Measurements from ENCODE around the gene ADCY9.
"Not testable (repeated sequence)": the region's sequence is repeated elsewhere in the genome, so short reads cannot be mapped to it uniquely, and the experiment has no call there.

The ADCY9 gene

DNA sequence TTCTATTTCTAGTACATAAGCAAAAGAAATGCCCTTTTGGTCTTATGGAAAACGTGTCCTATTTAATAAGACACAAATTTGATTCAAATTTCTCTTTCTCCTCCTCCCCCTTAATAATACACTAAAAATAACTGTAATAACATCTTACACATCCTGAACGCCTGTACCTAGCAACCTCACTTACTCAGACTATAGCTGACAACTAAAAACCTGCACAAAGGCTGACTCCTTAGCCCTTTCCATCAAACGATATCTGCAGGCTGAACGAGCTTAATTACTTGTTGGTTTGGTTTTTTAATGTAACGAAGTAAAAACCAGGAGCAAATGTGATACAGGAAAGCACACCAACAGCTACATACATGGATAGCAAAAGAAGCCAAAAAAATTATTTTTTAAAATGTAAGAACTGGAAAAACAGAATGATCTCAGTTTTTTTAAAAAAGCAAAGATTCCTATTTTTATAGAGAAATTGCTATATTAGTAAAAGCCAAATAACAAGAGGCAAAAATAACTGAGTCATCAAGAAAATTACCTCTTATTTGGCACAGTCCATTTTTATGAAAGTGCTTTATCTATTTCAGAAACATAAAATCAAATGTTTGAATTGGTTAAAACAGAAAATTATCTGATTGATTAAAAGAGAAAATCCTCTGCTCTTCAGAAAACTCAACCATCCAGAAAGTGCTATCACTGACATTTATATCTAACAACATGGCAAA, 23.5 kb downstream of the ADCY9 start:
- DNase-seq = no peak

DNA sequence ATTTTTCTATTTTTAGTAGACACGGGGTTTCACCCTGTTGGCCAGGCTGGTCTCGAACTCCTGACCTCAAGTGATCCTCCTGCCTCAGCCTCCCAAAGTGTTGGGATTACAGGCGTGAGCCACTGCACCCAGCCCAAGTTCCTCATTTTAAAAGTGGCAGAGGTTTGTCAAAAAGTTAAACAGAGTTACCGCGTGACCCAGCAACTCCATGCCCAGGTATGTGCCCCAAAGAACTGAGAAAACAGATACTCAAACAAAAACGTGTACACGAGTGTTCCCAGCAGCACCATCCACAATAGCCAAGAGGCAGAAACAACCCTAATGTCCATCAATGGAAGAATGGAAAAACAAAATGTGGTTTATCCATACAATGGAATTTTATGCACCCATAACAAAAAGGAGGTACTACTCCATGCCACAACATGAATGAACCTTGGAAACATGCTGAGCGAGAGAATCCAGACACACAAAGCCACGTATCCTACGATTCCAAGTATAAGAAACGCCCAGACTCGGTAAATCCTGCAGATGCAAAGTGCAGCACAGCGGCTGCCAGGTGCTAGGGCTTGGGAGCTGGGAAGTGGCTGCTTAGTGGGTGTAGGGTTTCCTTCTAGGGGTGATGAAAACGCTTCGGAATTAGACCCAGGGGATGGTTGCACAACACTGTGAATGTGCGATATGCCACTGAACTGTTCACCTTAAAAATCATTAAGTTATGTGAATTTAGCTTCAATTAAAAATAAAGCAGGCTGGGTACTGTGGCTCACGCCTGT, 24.8 kb downstream of the ADCY9 start:
- no peak for DNase-seq

DNA sequence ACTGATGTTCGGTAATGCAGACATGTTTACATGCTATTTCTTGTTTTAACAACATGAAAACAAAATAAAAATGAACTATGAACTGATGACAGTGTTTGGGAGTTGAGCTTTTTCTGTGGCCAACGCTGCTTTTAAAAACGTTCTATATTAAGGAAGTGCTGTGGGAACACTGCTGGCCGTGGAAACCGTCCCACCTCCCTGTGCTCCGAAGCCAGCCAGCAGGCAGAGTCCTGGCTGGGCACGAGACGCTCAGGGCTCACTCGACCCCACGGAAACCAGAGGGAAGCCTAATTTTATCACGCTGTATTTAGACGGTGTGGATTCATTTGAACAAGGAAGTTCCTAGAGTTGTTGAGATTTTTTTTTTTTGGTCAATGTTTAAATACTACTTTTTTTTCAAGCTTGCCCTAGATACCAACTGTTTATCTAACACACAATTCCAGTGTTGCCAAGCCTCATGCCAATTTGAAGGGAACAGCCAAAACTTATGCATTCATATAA, 25.8 kb downstream of the ADCY9 start:
- no peak for DNase-seq

DNA sequence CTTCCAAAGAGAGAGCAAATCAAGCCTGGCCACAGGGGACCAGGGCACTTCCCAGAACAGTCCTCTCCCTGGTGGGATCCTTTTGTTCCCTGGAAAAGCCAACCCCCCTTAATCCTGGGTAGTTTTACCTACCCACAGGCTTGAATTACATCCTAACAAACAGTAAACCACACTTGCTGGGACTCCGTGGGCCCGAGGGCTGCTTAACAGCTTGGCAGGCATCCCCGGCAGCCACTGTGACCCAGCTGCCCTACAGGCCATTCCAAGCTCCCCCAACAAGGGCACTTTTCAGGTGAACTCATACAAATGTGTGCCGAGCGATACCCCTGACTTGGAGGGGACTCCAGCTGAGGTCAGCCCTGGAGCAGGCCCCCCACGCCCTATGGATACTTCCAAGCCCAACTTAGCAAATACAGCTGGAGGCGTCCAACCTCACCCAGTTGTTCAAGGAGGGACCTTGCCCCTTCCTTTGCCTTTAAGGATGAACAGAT, 26.4 kb downstream of the ADCY9 start:
- DNase-seq = no peak

DNA sequence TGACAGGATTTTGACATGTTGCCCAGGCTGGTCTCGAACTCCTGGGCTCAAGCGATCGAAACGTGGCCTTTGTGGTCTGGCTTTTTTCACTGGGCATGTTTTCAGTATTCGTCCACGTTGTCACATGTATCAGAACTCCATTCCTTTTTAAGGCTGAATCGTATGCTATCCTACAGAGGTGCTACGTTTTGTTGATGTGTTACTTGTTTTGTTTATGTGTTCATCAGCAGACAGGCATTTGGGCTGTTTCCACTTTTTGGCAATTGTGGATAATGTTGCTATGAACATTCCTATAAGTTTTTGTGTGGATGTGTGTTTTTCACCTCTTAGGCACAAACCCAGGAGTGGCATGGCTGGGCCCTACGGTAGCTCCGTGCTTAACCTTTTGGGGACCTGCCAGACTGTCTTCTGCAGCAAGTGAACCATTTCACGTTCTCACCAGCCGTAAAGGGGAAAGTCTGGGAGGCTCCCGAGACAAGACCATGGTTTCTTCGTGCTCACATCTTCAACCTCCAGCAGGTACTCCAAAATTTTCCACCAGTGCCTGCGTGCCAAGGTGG, 26.9 kb downstream of the ADCY9 start:
- DNase-seq = no peak

DNA sequence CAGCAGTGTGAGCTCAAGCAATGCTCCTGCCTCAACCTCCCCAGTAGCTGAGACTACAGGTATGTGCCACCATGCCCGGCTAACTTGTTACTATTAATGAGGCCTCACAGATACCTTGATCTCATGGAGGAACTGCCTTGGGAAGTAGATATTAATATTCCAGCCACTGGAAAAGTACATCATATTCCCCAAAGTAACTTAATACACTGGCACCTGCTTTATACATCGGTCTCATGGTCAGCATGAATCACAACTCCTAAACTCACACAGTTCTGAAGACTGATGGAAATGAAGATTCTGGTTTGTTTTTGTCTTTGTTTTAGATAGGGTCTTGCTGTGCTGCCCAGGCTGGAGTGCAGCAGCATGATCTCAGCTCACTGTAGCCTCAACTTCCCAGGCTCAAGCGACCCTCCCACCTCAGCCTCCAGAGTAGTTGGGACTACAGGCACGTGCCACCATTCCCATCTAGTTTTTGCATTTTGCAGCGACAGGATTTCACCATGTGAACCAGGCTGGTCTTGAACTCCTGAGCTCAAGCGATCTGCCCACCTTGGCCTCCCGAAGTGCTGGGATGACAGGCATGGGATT, 28.2 kb downstream of the ADCY9 start:
- no peak for DNase-seq

DNA sequence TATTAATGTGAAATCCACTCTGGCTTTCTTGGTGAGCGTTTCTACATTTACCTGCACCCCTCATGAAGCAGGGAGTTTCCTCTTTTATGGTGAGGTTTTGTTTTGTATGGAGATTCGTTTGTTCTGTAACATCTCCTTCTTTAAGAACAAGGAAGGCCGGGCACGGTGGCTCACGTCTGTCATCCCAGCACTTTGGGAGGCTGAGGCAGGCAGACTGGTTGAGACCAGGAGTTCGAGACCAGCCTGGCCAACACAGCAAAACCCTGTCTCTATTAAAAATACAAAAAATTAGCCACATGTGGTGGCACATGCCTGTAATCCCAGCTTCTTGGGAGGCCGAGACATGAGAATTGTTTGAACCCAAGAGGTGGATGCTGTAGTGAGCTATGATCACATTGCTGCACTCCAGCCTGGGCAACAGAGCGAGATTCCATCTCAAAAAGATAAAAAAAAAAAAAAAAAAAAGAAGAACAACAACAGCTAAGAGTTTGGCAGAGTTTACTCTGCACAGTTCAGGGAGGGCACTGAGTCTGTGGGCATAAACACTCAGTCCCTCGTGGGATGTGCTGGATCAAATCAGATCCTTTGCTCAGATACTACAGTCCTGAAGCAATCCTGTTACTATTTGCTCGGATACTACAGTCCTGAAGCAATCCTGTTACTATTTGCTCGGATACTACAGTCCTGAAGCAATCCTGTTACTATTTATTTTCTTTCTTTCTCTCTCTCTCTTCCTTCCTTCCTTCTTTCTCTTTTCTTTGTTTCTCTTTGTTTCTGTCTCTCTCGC, 28.9 kb downstream of the ADCY9 start:
- no peak for DNase-seq

DNA sequence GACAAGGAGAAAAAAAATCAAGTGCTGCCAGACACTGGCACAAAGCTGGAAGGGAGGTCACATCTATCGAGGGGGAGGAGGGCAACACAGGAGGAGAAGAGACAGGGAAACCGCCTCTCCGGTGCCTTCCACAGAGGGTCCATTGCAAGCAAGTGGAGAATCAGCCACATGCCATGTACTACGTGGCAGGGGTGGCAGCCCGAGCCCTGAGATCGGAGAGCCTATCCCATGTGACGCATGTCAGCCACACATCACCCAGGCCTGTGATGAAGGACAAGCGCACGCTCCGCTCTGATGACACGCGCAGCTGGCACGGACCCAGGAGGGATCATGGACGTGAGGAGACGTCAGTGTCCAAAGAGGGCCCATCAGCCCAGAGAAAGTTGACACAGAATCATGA, 30.1 kb downstream of the ADCY9 start:
- no peak for DNase-seq

DNA sequence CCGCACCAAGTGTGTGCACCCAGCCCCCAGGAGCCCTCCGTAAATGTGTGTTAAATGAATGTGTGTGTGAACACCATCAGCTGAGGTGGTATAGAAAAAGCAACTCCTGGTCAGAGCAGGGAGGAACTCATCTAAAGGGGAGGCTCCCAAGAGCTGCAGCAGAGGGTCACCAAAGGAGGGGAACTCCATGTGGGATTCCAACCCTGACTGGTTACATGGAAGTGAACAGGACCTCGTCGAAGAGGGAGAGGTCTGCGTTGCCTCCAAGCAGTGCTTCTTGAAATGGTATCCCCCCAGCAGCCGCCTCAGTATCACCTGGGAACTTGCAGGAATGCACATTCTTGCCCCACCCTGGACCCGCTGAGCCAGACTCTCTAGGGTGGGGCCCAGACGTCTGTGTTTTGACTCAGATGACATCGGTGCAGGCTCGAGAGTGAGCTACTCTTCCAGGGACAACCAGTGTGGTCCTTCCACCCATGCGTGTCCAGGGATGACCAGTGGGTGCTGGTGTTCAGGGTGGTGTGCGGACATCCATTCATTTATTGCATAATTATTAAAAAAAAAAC, 30.8 kb downstream of the ADCY9 start:
- DNase-seq = no peak

DNA sequence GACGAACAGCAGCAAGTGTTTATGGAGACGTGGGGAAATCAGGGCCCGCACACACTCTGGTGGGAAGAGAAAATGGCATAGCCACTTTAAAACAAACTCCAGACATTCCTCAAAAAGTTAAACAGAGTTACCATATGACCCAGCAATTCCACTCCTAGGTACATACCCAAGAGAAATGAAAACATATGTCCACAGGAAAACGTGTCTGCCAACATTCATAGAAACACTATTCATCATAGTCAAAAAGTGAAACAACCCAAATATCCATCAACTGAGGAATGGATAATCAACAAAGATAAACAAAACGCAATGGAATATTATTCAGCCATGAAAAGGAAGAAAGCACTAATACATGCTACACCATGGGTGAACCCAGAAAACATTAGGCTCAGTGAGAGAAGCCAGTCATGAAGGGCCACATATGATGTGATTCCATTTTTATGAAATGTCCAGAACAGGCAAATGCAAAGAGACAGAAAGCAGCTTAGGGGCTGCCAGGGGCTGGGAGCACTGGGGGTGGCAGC, 32.8 kb downstream of the ADCY9 start:
- DNase-seq = no peak

DNA sequence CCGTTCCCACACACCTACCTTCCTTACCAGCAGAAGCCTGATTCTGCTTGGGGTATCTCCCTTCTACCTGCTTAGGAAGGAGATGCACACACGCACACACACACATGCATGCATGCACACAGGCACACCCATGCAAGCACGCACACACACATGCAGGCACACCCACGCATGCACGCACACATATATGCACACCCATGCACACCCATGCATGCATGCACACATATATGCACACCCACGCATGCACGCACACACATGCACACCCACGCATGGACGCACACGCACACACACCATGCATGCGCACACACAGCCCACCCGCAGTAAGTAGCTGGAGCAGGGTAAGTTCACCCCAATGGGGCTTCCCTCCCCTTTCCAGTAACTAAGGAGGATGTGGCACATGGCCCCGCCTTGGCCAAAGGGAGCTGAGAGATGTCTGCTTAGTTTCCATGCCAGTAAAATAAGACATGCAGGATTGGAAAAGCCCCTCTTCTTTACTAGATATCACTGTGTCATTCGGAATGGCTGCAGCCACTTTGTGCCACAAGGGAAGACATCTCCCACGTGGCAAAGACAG, 33.7 kb downstream of the ADCY9 start:
- no peak for DNase-seq

DNA sequence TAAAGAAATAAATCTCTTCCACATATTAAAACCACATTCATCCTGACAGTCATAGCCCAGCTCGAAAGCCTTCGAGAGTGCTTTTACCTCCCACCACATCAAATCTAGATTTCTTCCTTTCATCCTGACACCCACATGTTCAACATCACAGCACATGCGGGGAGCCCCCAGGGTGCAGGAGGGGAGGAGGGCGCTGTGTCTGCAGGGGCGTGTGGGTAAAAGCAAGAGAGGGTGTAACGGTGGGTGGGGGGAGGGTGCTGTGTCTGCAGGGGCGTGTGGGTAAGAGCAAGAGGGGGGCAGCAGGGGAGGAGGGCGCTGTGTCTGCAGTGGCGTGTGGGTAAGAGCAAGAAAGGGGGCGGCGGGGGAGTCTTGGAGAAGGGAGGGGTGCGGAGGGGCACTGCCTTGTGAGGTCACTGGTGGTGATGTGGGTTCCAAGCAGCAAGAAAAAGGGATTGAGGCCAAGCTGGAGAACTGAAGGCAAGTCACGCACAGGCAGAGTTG, 34.7 kb downstream of the ADCY9 start:
- DNase-seq = no peak

DNA sequence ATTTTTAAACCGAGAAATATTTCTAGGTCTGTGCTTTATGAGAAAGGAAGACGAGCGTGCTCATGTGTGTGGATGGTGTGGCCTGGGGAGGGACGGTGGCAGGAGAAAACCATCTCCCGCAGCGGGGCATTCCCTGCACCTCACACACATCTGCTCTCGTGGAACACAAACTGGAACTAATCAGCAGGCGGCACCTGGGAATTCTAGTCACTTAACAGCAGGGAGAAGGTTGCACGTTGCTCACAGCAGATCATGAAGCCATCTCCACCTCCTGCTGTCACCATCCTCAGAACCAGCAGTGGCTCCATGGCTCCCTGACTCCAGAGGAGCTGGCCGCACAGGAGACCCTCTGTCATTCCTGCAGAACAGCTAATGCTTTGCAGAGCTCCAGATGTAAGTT, 35.2 kb downstream of the ADCY9 start:
- DNase-seq = no peak

DNA sequence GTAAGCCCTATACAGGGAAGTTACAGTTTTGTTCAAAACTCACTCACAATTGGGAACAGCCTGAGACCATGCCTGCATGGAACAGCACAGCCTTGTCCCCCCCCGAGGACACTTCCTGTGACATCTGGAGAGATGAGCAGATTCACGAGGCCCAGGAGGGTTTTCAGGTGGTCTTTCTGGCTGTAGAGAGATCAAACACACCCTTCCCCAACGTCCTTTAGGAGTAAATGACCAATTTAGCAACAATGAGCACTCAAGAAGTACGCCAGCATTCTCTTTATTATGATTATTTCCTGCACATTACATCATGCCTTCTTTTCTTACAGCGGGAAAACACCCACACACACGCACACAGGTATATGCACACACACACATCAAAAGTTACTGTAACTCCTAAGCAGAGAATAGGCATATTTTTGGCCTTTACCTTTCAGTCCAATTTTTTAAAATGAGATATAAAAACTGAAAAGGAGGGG, 39.0 kb downstream of the ADCY9 start:
- DNase-seq = no peak

DNA sequence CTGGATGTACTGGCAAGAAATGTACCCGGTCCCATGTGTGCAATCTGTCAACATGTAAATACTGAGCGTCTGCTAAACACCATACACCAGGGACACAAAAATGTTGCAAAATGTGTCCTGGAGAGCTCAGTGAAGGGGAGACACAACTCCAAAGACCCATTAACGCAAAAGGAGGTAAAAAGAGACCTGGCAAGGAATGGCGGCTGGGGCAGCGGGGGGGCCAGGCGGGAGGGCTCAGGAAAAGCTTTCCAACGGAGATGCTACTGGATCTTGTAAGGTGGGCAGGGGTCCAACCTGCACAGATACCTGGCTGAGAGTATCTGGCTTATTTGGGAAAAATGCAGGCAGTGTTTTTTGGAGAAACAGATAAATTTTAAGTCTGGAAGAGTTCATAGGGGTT, 40.7 kb downstream of the ADCY9 start:
- DNase-seq = no peak

DNA sequence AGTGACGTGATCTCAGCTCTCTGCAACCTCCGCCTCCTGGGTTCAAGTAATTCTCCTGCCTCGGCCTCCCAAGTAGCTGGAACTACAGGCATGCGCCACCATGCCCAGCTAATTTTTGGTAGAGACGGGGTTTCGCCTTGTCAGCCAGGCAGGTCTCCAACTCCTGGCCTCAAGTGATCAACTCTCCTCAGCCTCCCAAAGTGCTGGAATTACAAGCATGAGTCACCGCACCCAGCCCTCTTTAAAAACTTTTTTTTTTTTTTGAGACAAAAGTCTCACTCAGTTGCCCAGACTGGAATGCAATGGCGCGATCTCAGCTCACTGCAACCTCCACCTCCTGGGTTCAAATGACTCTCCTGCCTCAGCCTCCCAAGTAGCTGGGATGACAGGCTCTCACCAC, 43.1 kb downstream of the ADCY9 start:
- not testable (repeated sequence) for DNase-seq

DNA sequence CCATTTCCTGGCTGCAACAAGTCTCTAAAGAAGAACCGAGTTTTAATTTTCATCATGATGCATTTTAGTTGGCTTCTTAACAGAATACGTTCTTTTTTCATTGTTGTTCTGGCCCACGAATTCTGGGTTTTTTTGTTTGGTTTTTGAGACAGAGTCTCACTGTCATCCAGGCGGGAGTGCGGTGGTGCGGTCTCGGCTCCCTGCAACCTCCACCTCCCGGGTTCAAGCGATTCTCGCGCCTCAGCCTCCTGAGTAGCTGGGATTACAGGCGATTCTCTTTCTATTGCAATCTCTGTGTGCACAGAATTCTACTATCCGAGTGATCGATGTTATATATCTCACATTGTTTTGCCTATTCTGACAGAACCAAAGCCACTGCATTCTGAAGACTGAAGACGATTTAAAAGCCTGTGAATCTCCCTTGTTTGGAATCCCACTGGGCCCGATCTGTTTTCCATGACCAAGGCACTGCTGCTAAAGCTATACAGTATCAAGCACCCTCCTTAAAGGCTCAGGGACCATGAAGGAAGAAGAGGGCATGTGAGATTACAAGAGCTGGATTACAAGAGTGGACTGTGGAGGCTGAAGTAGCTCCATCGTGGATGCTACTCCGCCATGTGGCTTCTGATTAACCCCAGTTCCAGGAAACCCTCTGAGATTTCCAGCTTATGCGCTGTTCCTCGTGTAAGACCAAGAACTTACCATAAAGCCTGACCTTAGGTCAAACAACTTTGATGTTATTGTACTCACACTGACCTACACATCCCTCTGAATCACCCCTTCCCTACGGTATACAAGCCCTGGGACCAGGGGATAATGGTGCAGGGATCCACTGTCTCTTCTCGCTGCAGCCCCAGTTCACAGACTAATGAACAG, 44.3 kb downstream of the ADCY9 start:
- no peak for DNase-seq

DNA sequence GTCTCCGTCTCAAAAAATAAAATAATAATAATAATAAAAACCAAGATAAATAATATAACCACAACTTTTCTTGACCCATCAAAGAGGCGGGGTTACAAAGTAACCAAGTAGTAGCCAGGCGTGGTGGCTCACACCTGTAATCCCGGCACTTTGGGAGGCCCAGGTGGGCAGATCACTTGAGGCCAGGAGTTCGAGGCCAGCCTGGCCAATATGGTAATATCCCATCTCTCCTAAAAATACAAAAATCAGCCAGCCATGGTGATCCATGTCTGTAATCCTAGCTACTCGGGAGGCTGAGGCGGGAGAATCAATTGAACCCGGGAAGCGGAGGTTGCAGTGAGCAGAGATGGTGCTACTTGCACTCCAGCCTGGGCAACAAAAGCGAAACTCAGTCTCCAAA, 45.3 kb downstream of the ADCY9 start:
- no peak for DNase-seq

DNA sequence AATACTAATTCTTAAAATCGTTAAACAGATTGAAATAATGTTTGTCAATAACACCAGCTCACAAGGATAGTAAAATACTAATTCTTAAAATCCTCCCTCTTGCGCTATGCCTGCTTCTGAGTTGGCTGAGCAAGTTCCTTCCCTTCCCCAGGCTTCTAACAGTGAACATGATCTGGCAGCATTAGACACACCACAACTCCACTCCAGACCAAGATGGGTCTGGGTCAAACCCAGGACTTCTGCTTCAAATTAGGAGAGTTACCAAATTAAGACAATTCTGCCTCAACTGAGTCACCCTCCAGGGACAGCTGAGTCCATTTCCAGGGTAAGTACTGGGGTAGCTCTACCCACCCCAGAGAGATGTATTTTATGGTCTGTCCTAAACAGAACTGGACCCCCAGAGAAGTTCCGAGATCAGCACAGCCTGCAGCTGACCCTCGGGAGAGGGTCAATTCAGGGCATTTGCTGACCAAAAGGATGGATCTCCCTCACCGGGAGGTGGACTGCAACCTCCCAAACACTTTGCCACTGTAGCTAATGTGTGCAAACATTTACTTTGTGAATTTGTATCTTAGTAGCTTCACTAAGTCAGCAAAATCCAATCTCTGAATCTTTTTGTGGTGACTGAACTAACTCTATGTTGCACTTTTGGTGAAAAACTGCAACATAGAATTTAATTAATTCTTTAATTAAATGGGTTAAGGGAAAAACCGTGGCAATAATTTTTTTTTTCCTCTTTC, 48.8 kb downstream of the ADCY9 start:
- no peak for DNase-seq

DNA sequence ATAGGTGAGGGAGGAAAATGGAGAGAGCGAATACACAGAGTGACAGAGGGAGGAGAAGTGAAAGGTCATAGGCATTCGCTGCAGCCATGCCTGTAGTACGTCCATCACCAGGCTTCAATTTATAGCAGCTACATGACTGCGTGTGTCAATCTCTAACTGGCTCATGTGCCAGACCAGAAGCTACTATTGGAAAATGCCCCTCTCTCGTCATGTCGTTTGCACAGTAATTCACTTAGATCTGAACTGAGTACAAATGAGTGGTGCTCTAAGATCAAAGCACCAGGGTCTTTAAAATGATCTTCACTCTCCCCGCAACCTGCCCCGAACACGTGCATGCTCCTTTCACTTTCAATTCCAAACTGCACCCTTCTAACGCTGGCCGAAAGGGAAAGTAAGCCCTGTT, 51.3 kb downstream of the ADCY9 start:
- DNase-seq = peak; percentile 42 to 50
